GM12878 (cell line): ENCODE data around the gene TTYH3. TPM values are rescaled to one million over a fixed set of nuclear protein-coding genes. Genes with fewer than 3 reads are reported as not detected.

ENCODE experiments used
- ATAC-seq: fragments of 200-7000 bp; cut with Tn5 transposase; 3 replicates; pipeline ENCODE4 v1.9.1; 2020; ENCODE audit warnings: mild to moderate bottlenecking, moderate library complexity
- BruUV-seq: library from RNA; stranded (reverse); fragments of 400-500 nt; replicated peaks from 2 replicates; lab custom pipeline; 2021; lab: Mats Ljungman, UMichigan
- CTCF ChIA-PET: fragments of 300-600 bp; sonication (Branson Sonifier 250); formaldehyde crosslinking; extraction: SDS; loops from one replicate; lab custom pipeline; 2021; ENCODE audit warnings: inconsistent platforms; lab: Yijun Ruan, JAX
- POLR2A ChIA-PET: fragments of 350-600 bp; formaldehyde crosslinking; extraction: SDS; loops from one replicate; lab custom pipeline; 2021; ENCODE audit warnings: inconsistent platforms; lab: Charles Lee
- RAD21 ChIA-PET: fragments of 300-600 bp; sonication (Branson Sonifier 250); formaldehyde crosslinking; loops from one replicate; lab custom pipeline; 2023; ENCODE audit warnings: antibody characterized with exemption; ENCODE audit not compliant: unreplicated experiment; lab: Charles Lee
- SMC1A ChIA-PET: fragments of 300-600 bp; sonication (Branson Sonifier 250); formaldehyde crosslinking; loops from one replicate; lab custom pipeline; 2023; ENCODE audit not compliant: unreplicated experiment, uncharacterized antibody; lab: Charles Lee
- DNase-seq: peaks from one replicate; pipeline ENCODE4 v3.0.0-alpha.2; 2011; ENCODE audit warnings: low read depth, low spot score
- FAIRE-seq: peaks from 3 replicates; lab custom pipeline; 2011; peaks lifted over from hg19 to GRCh38; lab: Jason Lieb, UNC
- H2AFZ ChIP-seq: 2 replicates; pipeline ENCODE4 v1.6.0; 2011; ENCODE audit warnings: low read depth, low read length, control low read depth; ENCODE audit not compliant: control insufficient read depth
- H3K27ac ChIP-seq: 2 replicates; pipeline ENCODE4 v1.5.1; 2011; ENCODE audit warnings: control low read depth; ENCODE audit not compliant: control insufficient read depth, insufficient read depth
- H3K27me3 ChIP-seq, 2 experiments: replicated peaks in 1 of 2; 2 replicates each; pipeline versions ENCODE4 v1.6.0 to v1.6.1; 2011; ENCODE audit warnings: low read length in 1 of 2; ENCODE audit not compliant: control insufficient read depth in 2 of 2, insufficient read depth in 2 of 2
- H3K36me3 ChIP-seq, 2 experiments: 2 replicates each; pipeline ENCODE4 v1.5.1; 2011; ENCODE audit warnings: low read length in 1 of 2; ENCODE audit not compliant: control insufficient read depth in 2 of 2, insufficient read depth in 2 of 2
- H3K4me1 ChIP-seq: 2 replicates; pipeline ENCODE4 v1.6.1; 2011; ENCODE audit warnings: mild to moderate bottlenecking, low read length, moderate library complexity, mixed read lengths; ENCODE audit not compliant: control insufficient read depth, insufficient read depth
- H3K4me2 ChIP-seq: 2 replicates; pipeline ENCODE4 v1.6.0; 2011; ENCODE audit warnings: control low read depth; ENCODE audit not compliant: control insufficient read depth, insufficient read depth
- H3K4me3 ChIP-seq: fragments of 200-600 bp; sonication (generic); 2 replicates; pipeline ENCODE4 v1.5.1; 2016
- H3K79me2 ChIP-seq: 2 replicates; pipeline ENCODE4 v1.6.0; 2011; ENCODE audit warnings: low read length; ENCODE audit not compliant: control insufficient read depth, insufficient read depth
- H3K9ac ChIP-seq: 2 replicates; pipeline ENCODE4 v1.8.0; 2011; ENCODE audit warnings: low read length, control low read depth, mixed read lengths; ENCODE audit not compliant: control insufficient read depth, insufficient read depth
- H3K9me3 ChIP-seq: replicated peaks from 3 replicates; pipeline ENCODE4 v1.5.1; 2011; ENCODE audit warnings: mild to moderate bottlenecking, low read length; ENCODE audit not compliant: control insufficient read depth, insufficient read depth
- H4K20me1 ChIP-seq: 2 replicates; pipeline ENCODE4 v1.6.0; 2011; ENCODE audit not compliant: control insufficient read depth, insufficient read depth
- CHD4 ChIP-seq: fragments of 200-600 bp; sonication (generic); IDR thresholded peaks from 2 replicates; pipeline ENCODE4 v1.6.1; 2016; ENCODE audit warnings: mild to moderate bottlenecking
- CUX1 ChIP-seq: IDR thresholded peaks from 2 replicates; pipeline ENCODE4 v1.6.1; 2012; ENCODE audit warnings: improper control_type of control experiment, low read depth, low read length; ENCODE audit not compliant: insufficient replicate concordance
- E2F4 ChIP-seq: IDR thresholded peaks from 2 replicates; pipeline ENCODE4 v1.6.1; 2012; ENCODE audit warnings: low read depth, low read length, improper control_type of control experiment
- E2F8 ChIP-seq: fragments of 450-650 bp; IDR thresholded peaks from 2 replicates; pipeline ENCODE4 v1.6.1; 2018; ENCODE audit warnings: mild to moderate bottlenecking, low read depth, moderate library complexity; ENCODE audit not compliant: partially characterized antibody
- EP300 ChIP-seq, 2 experiments: fragments of 150-350 bp in 1 of 2; IDR thresholded peaks; 2 replicates each; pipeline ENCODE4 v1.6.1; 2011 to 2012; ENCODE audit warnings: low read depth in 2 of 2, low read length in 2 of 2, borderline replicate concordance in 1 of 2, improper control_type of control experiment in 1 of 2, inconsistent platforms in 1 of 2; ENCODE audit not compliant: control insufficient read depth in 1 of 2
- ESRRA ChIP-seq: IDR thresholded peaks from 2 replicates; pipeline ENCODE4 v1.6.1; 2012; ENCODE audit warnings: mild to moderate bottlenecking, low read length, improper control_type of control experiment
- GABPA ChIP-seq: IDR thresholded peaks from 2 replicates; pipeline ENCODE4 v1.6.1; 2014; ENCODE audit warnings: antibody characterized with exemption, low read depth, mild to moderate bottlenecking, inconsistent platforms
- IKZF2 ChIP-seq, 2 experiments: fragments of 450-650 bp; IDR thresholded peaks; 2 replicates each; pipeline ENCODE4 v1.6.1; 2017; ENCODE audit warnings: mild to moderate bottlenecking in 2 of 2, moderate library complexity in 2 of 2
- POLR2AphosphoS5 ChIP-seq: IDR thresholded peaks from 2 replicates; pipeline ENCODE4 v1.6.1; 2011; ENCODE audit warnings: mild to moderate bottlenecking, low read length, inconsistent platforms
- POU2F2 ChIP-seq: IDR thresholded peaks from 3 replicates; pipeline ENCODE4 v1.6.1; 2011; ENCODE audit warnings: low read depth, mild to moderate bottlenecking, low read length, borderline replicate concordance
- RELB ChIP-seq: fragments of 450-650 bp; IDR thresholded peaks from 2 replicates; pipeline ENCODE4 v1.6.1; 2017; ENCODE audit warnings: low read depth, mild to moderate bottlenecking, moderate library complexity
- SREBF1 ChIP-seq: IDR thresholded peaks from 2 replicates; pipeline ENCODE4 v1.6.1; 2012; ENCODE audit warnings: mild to moderate bottlenecking, low read length
- WGBS: methylation state at CpG from one replicate; pipeline ENCODE4 v1.1.6; 2016; ENCODE audit warnings: low lambda C conversion rate; ENCODE audit not compliant: insufficient replicate concordance, insufficient coverage; ENCODE audit errors: missing lambda C conversion rate; 5-methylcytosine and 5-hydroxymethylcytosine counted together
- in situ Hi-C: fragments of 300-500 bp; cut with MboI; formaldehyde crosslinking; loops from 9 replicates; pipeline ENCODE4 v1.14.3; 2018; ENCODE audit warnings: mixed read lengths
- intact Hi-C: fragments of 100-400 bp; cut with micrococcal nuclease; formaldehyde crosslinking; loops from one replicate; pipeline ENCODE4 v1.14.2; 2022; ENCODE audit not compliant: unreplicated experiment
- polyA plus RNA-seq, 11 experiments: library from polyadenylated mRNA; depleted of rRNA in 4 of 11; unstranded in 6 of 11; stranded (reverse) in 5 of 11; fragments of >200 nt; fragmentation: Nextera tagmentation in 4 of 11; fragmentation: Illumina TruSeq in 1 of 11; extraction: Ambion mirVana in 4 of 11; extraction: Trizol in 1 of 11; gene quantifications; 1 replicate in 1 of 11; 2 replicates in 10 of 11; pipeline versions ENCODE4 v1.2.1 to v1.2.3, GENCODE V29; 2011 to 2016; ENCODE audit warnings: inconsistent platforms in 2 of 11, missing spikeins in 2 of 11, low read depth in 1 of 11
- total RNA-seq, 4 experiments: library from RNA; depleted of rRNA in 3 of 4; stranded (reverse); fragments of >200 nt in 3 of 4; fragmentation: Illumina TruSeq in 1 of 4; extraction: Trizol in 1 of 4; gene quantifications; 2 replicates each; pipeline versions ENCODE4 v1.2.1 to v1.2.3, GENCODE V29; 2013 to 2021

Gene TTYH3
- total and polyA plus RNA-seq, 10 of the 15 experiments (the other 5 are each of a cell fraction or from before 2014, with no cell fraction given): 0.79 to 71.4 (median 10.5) TPM

- in situ Hi-C loops: no loop called here
- Histone ChIP-seq H3K9me3 (no peaks in the 10 kb centered on the region), H4K20me1 (no peaks in the 10 kb centered on the region), H3K9ac (no peak overlapping the region), H3K36me3 (peaks cover 1 to 3% of the 10 kb centered on the region in 2 experiments; a peak in 2 of 4 replicates), H2AFZ (no peak overlapping the region), H3K27me3 (no peaks in the 10 kb centered on the region), H3K79me2 (no peaks in the 10 kb centered on the region), H3K27ac (no peak overlapping the region), H3K4me3 (no peak overlapping the region), H3K4me1 (no peaks in the 10 kb centered on the region), H3K4me2 (no peak overlapping the region)
- ATAC-seq: no peak
- 94% methylated on average over 19 of the region's 21 CpGs for WGBS
- no TSS peak for BruUV-seq
- ChIA-PET RAD21 (no interaction called here), SMC1A (no interaction called here), POLR2A (no interaction called here), CTCF (no interaction called here)
- intact Hi-C loops: no loop called here
- FAIRE-seq: no peak
- no peak for DNase-seq
- no peak for TF ChIP-seq CUX1
- TF ChIP-seq ESRRA: no peak
- TF ChIP-seq GABPA: no peak
- TF ChIP-seq IKZF2 (IDR thresholded peaks at IDR 0.05): no peak
- no peak for TF ChIP-seq EP300 (IDR thresholded peaks at IDR 0.05; ENCODE audit: borderline replicate concordance in 1 of 2, control insufficient read depth in 1 of 2, low read depth in 2 of 2, low read length in 2 of 2)
- no peak for TF ChIP-seq SREBF1
- no peak for TF ChIP-seq E2F4
- no peak for TF ChIP-seq E2F8
- no peak for TF ChIP-seq RELB
- no peak for TF ChIP-seq POU2F2
- no peak for TF ChIP-seq CHD4
- no peak for TF ChIP-seq POLR2AphosphoS5
These were observed 44.0 kb upstream of the TTYH3 start for GRCh38 chr7:2587778-2588177.
